ENCODE data around the gene GOPC. TPM values are rescaled to one million over a fixed set of nuclear protein-coding genes. Genes with fewer than 3 reads are reported as not detected.
A peak's percentile ranks its signal among the peaks of the same experiment; 100 is the strongest.

Gene GOPC
- total and polyA plus RNA-seq, 2 of the 4 experiments (the other 2 are of a cell fraction): 23.4 to 23.8 TPM

GRCh38 chr6:117536317-117536716, 66.0 kb downstream of the GOPC start:
- BruUV-seq (replicated peaks): no TSS peak
- H3K9ac ChIP-seq (ENCODE audit: low read depth, low read length): peak overlapping the region; percentile 59; the same call in 1 of the 2 replicates
- peak; percentile 66 for DNase-seq
- H3K27me3 ChIP-seq (ENCODE audit: control insufficient read depth, insufficient read depth, low read length): no peaks in the 10 kb centered on the region
- intact Hi-C loops (cut with micrococcal nuclease): no loop called here
- H3K36me3 ChIP-seq (ENCODE audit: control insufficient read depth, insufficient read depth, low read length): peaks cover 20% of the 10 kb centered on the region
- H3K79me1 ChIP-seq (ENCODE audit: low read depth in 1 of 2, low read length in 2 of 2): peaks cover 9 to 27% of the 10 kb centered on the region in 2 experiments; a peak in 3 of 4 replicates
- H3K4me2 ChIP-seq (ENCODE audit: low read depth, low read length): peak overlapping the region; percentile 46; the same call in 1 of the 2 replicates
- H4K5ac ChIP-seq (ENCODE audit: low read depth, low read length): peak overlapping the region; percentile 99
- CTCF ChIA-PET: interaction anchor here (0.6 to 1.6 kb wide), 2 partner anchors 9 to 86 kb away, joined by 3 to 4 read pairs; no protein-coding TSS in a partner anchor
- peak overlapping the region; percentile 87 for H3K14ac ChIP-seq (replicated peaks; ENCODE audit: low read depth, low read length)
- no peaks in the 10 kb centered on the region for H4K20me1 ChIP-seq (ENCODE audit: insufficient read depth, low read length)
- dilution Hi-C loops (cut with HindIII; ENCODE audit: low sequenced_read_pairs, unreplicated experiment): no loop called here
- POLR2A ChIA-PET (ENCODE audit: unreplicated experiment): no interaction called here
- TF ChIP-seq USF2 (IDR thresholded peaks at IDR 0.05; ENCODE audit: low read depth, low read length): no peak
- peak; percentile 86 for TF ChIP-seq CEBPB (IDR thresholded peaks at IDR 0.05; ENCODE audit: low read depth, low read length)
- peak overlapping the region; percentile 22; the same call in 1 of the 2 replicates for H3K56ac ChIP-seq (ENCODE audit: extremely low read depth, insufficient read depth, low read length)
- in situ Hi-C loops (cut with MboI; ENCODE audit: low sequenced_read_pairs): no loop called here
- H3K9me3 ChIP-seq (ENCODE audit: control insufficient read depth, insufficient read depth, low read length): no peaks in the 10 kb centered on the region
- peaks cover 15% of the 10 kb centered on the region for H3K9me1 ChIP-seq (ENCODE audit: insufficient read depth, low read length)
- peak overlapping the region; percentile 69; the same call in 2 of the 3 replicates for H2BK15ac ChIP-seq (ENCODE audit: low read depth, low read length)
- peak overlapping the region; percentile 98 for H3K18ac ChIP-seq (ENCODE audit: low read depth, low read length)
- WGBS, 2 experiments (ENCODE audit: extremely low coverage in 2 of 2, insufficient read length in 1 of 2): no CpG with 5 or more reads among the region's 4 CpGs
- peak overlapping the region; percentile 80; the same call in 1 of the 2 replicates for H2AK5ac ChIP-seq (ENCODE audit: low read depth, low read length)
- H4K91ac ChIP-seq (ENCODE audit: insufficient read depth, low read depth, low read length): peak overlapping the region; percentile 96
- peak overlapping the region; percentile 76 for H2AK9ac ChIP-seq (replicated peaks; ENCODE audit: low read depth, low read length, poor library complexity)
- peak overlapping the region; percentile 81 for H2BK5ac ChIP-seq (ENCODE audit: low read depth, low read length, poor library complexity, severe bottlenecking)
- peak overlapping the region; percentile 83 for H3K23ac ChIP-seq (ENCODE audit: low read depth, low read length)
- H3K4me1 ChIP-seq (ENCODE audit: control insufficient read depth, insufficient read depth, low read length): peaks cover 8% of the 10 kb centered on the region
- H2BK20ac ChIP-seq (ENCODE audit: low read depth, low read length): peak overlapping the region; percentile 94; the same call in 1 of the 2 replicates
- peak overlapping the region; percentile 82 for H3K27ac ChIP-seq (ENCODE audit: insufficient read depth, low read length)
- peak overlapping the region; percentile 96 for H3K4ac ChIP-seq (ENCODE audit: low read depth, low read length)
- peak overlapping the region; percentile 96 for H2BK120ac ChIP-seq (ENCODE audit: low read depth, low read length)
- H2AFZ ChIP-seq (replicated peaks; ENCODE audit: low read length, poor library complexity): peak overlapping the region; percentile 80
- no peak overlapping the region for H3K4me3 ChIP-seq (ENCODE audit: insufficient read depth, low read depth, low read length)
- ATAC-seq (ENCODE audit: low read depth): peak; percentile 83
- peak overlapping the region; percentile 30 to 92 for H4K8ac ChIP-seq (ENCODE audit: low read depth in 2 of 2, low read length in 2 of 2)
